K562 (cell line): ENCODE results near the gene OR2V2. TPM values are rescaled to one million over a fixed set of nuclear protein-coding genes. Genes with fewer than 3 reads are reported as not detected.

Experiments
- CBFA2T3 ChIP-seq: fragments of 450-650 bp; IDR thresholded peaks from 2 replicates; pipeline ENCODE4 v1.6.1; 2017
- EHMT2 ChIP-seq: fragments of 450-650 bp; IDR thresholded peaks from 2 replicates; pipeline ENCODE4 v1.6.1; 2018; ENCODE audit warnings: antibody characterized with exemption
- GTF2B ChIP-seq: IDR thresholded peaks from 2 replicates; pipeline ENCODE4 v1.6.1; 2011; ENCODE audit not compliant: insufficient read length; ENCODE audit errors: extremely low read depth
- HDAC2 ChIP-seq: fragments of 450-650 bp; IDR thresholded peaks from 2 replicates; pipeline ENCODE4 v1.6.1; 2016; ENCODE audit warnings: mild to moderate bottlenecking
- HOMEZ ChIP-seq: fragments of 250-450 bp; sonication (Bioruptor Pico); IDR thresholded peaks from 2 replicates; pipeline ENCODE4 v1.4.0; 2020; ENCODE audit warnings: mild to moderate bottlenecking, moderate library complexity
- HSF4 ChIP-seq: fragments of 250-450 bp; sonication (Bioruptor Pico); IDR thresholded peaks from 2 replicates; pipeline ENCODE4 v2.1.2; 2022; ENCODE audit warnings: mild to moderate bottlenecking, moderate library complexity, borderline replicate concordance
- MCM2 ChIP-seq: fragments of 450-650 bp; IDR thresholded peaks from 2 replicates; pipeline ENCODE4 v1.6.1; 2017; ENCODE audit warnings: low read depth, mild to moderate bottlenecking
- NR1H2 ChIP-seq: sonication (generic); formaldehyde crosslinking; IDR thresholded peaks from 2 replicates; pipeline ENCODE4 v1.4.0; 2020; ENCODE audit warnings: mild to moderate bottlenecking, missing genetic modification reagents
- RFX1 ChIP-seq: fragments of 450-650 bp; IDR thresholded peaks from 2 replicates; pipeline ENCODE4 v1.6.1; 2016; ENCODE audit warnings: mild to moderate bottlenecking, moderate library complexity
- RNF219 ChIP-seq: fragments of 250-450 bp; sonication (Bioruptor Pico); IDR thresholded peaks from 2 replicates; pipeline ENCODE4 v1.5.0; 2022; ENCODE audit warnings: mild to moderate bottlenecking
- XRCC3 ChIP-seq: fragments of 450-650 bp; IDR thresholded peaks from 2 replicates; pipeline ENCODE4 v1.6.1; 2017; ENCODE audit warnings: mild to moderate bottlenecking, moderate library complexity
- ZNF407 ChIP-seq: fragments of 450-650 bp; IDR thresholded peaks from 2 replicates; pipeline ENCODE4 v1.6.1; 2016; ENCODE audit warnings: low read depth
- ZNF77 ChIP-seq: fragments of 250-450 bp; sonication (Bioruptor Pico); IDR thresholded peaks from 2 replicates; pipeline ENCODE4 v1.5.0; 2020
- polyA plus RNA-seq, 8 experiments: library from polyadenylated mRNA; depleted of rRNA in 4 of 8; stranded (reverse) in 5 of 8; unstranded in 3 of 8; fragments of >200 nt; fragmentation: Nextera tagmentation in 2 of 8; fragmentation: Illumina TruSeq in 1 of 8; extraction: Ambion mirVana in 2 of 8; extraction: Trizol in 1 of 8; gene quantifications; 2 replicates each; pipeline versions ENCODE4 v1.2.1 to v1.2.3, GENCODE V29; 2011 to 2014; ENCODE audit warnings: inconsistent platforms in 1 of 8, missing spikeins in 1 of 8
- total RNA-seq, 7 experiments: library from RNA; depleted of rRNA in 6 of 7; stranded (reverse); fragments of >200 nt in 6 of 7; fragmentation: Illumina TruSeq in 2 of 7; extraction: Trizol in 2 of 7; gene quantifications; 2 replicates each; pipeline versions ENCODE4 v1.2.1 to v1.2.3, GENCODE V29; 2011 to 2021; ENCODE audit warnings: low replicate concordance in 1 of 7

Gene OR2V2
- total and polyA plus RNA-seq, 9 of the 15 experiments (the other 6 are each of a cell fraction or from before 2014, with no cell fraction given): 0.01 TPM; not detected in 8

DNA sequence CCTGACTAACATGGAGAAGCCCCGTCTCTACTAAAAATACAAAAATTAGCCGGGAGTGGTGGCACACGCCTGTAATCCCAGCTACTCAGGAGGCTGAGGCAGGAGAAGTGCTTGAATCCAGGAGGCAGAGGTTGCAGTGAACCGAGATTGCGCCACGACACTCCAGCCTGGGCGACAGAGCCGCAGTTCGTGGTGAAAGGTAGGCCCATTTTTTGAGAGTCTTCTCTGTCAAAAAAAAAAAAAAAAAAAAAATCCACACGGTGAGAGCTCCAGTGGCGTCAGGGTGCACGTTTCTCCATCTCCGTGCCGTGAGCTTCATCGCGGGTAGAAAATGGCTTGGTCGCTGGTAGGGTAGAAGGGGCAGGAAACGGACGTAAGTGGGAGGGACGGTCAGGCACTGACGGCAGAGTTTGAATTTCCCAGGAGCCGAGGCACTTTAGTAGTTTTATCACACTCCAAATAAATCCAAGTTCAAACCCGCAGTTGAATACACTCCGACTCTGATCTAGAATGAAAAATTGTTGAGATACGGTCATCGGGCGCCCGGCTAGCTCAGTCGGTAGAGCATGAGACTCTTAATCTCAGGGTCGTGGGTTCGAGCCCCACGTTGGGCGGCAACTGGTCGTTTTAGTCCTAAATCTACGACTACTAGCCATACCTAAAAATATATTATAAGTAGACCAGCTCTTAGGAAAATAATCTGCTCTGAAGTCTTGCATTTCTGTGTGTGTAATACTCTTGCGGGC is 60.0 kb downstream of the OR2V2 start (continued):
- no peak for TF ChIP-seq NR1H2 (CRISPR knock-in tag)
- TF ChIP-seq CBFA2T3: no peak
- no peak for TF ChIP-seq HSF4 (CRISPR knock-in tag)
- no peak for TF ChIP-seq EHMT2
- no peak for TF ChIP-seq MCM2
- TF ChIP-seq HDAC2: no peak
- no peak for TF ChIP-seq RNF219
- TF ChIP-seq ZNF77: no peak
- no peak for TF ChIP-seq HOMEZ (CRISPR knock-in tag)
- TF ChIP-seq ZNF407: peak; percentile 72
- TF ChIP-seq XRCC3: no peak
- TF ChIP-seq GTF2B: no peak
- no peak for TF ChIP-seq RFX1
